OCI-LY7 (cell line): ENCODE data around the gene C4orf50.

Experiments
- CTCF ChIP-seq: fragments of 200-600 bp; sonication (generic); conservative IDR thresholded peaks from 2 replicates; pipeline ENCODE4 v1.5.1; 2014; ENCODE audit warnings: mild to moderate bottlenecking, antibody characterized with exemption, low read length, moderate library complexity, mixed read lengths
- EZH2phosphoT487 ChIP-seq: fragments of 200-600 bp; sonication (generic); IDR thresholded peaks from 2 replicates; pipeline ENCODE4 v1.6.1; 2018; ENCODE audit warnings: low read depth, borderline replicate concordance, mild to moderate bottlenecking, mixed run types, antibody characterized with exemption, low read length, moderate library complexity, mixed read lengths

GRCh38 chr4:5996641-5997040 is 21.6 kb downstream of the C4orf50 start:
- TF ChIP-seq EZH2phosphoT487 (no peak), CTCF (no peak)
